DMS53 treated with DMSO at 0.1 percent for 48 hours (cell line): ENCODE results near the gene SECTM1.

Experiments
- DNase-seq: peaks from one replicate; lab custom pipeline; 2025; ENCODE audit not compliant: unreplicated experiment; lab: John Stamatoyannopoulos, UW

Gene SECTM1

DNA sequence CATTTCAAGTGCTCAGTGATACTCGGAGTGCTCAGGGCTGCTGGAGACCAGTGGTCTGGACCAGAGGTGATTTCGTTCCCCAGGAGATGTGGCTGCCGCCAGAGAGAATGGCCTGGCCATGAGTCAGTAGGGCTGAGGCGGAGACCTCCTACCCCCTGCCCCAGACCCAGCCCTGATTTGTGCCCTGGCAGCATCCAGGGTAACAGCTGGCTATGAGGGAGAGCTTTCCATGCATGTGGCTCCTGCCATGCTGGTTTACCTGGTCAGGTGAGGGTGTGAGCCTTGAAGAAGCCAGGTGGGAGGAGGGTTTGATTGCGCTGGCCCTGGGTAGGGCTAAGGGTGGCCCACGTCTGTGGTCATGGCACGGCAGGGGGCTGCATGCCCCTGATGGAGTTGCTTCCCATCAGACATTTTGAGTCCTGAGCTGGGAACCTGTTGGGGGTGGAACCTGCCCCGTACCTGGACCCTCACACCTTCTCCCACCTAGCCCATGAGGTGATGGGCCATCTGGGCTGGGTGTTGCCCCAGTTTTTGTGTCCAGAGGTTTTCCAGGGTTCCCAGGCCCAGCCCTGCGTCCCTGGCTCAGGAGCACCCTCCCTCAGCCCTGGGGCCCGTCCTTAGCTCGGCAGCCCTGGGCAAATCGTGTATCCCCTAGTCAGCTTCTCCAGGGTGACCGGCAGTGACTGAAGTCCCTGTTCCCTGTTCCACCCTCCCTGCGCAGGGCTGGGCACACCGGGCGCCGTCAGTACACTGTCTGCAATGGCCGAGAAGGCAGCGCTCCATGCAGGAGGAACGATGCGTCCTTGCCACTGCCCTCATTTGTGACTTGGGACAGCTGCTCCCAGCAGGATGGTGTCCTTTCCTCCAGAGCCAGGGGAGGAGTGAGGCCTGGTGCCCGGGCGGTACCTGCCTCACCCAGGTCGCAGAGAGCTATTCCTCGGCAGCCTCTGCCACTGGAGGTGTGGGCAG is 51.0 kb downstream of the SECTM1 start:
- no peak for DNase-seq

DNA sequence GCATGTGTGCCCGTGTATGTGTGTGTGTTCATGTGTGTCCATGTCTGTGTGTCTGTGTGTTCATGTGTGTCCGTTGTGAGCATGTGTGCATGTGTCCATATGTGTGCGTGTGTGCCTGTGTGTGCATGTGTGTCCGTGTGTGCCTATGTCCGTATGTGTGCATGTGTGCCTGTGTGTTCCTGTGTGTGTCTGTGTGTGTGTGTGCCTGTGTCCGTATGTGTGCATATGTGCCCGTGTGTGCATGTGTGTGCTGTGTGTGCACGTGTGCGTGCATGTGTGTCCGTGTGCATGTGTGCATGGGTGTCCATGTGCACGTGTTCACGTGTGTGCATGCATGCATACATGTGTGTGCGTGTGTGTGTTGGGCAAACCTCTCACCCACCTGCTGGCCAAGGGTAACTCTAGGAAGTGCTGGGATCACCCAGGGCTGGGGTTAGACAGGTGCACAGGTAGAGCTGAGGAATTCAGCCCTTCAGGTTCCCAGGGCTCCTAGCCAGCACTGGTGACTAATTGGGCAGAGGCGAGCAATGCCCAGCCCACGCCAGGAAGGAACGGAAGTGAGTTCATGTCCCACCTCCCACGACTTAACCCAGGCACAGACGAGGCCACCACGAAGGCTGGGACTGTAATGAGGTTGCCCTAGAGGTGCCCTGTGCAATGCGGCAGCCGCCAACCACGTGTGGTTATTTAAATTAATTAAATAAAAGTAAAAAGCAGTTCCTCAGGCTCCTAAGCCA is 51.9 kb downstream of the SECTM1 start:
- no peak for DNase-seq

DNA sequence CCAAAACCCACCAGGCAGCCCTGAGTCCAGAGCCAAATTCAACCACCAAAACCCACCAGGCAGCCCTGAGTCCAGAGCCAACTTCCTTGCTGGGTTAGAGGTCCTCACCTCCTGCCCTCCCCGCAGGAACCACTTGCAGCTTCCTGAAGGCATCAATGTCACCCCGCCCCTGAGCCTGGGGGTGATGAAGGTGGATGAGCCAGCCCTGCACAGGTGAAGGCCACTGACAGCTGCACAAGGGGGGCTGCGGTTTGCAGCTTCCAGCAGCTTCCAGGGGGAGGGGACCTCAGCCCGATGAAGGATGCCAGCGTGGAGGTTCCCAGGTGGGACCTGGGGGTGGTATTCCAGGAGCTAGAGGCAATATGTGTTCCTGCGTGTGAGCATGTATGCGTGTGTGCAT is 52.5 kb downstream of the SECTM1 start:
- DNase-seq, result no peak

DNA sequence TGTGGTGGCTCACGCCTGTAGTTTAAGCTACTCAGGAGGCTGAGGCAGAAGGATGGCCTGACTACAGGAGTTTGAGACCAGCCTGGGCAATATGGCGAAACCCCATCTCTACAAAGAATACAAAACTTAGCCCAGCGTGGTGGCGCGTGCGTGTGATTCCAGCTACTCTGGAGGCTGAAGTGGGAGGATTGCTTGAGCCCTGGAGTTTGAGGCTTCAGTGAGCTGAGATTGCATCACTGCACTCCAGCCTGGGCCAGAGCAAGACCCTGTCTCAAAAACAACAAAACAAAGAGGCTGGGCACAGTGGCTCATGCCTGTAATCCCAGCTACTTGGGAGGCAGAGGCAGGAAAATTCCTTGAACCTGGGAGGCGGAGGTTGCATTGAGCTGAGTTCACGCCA is 53.0 kb downstream of the SECTM1 start:
- no peak for DNase-seq

DNA sequence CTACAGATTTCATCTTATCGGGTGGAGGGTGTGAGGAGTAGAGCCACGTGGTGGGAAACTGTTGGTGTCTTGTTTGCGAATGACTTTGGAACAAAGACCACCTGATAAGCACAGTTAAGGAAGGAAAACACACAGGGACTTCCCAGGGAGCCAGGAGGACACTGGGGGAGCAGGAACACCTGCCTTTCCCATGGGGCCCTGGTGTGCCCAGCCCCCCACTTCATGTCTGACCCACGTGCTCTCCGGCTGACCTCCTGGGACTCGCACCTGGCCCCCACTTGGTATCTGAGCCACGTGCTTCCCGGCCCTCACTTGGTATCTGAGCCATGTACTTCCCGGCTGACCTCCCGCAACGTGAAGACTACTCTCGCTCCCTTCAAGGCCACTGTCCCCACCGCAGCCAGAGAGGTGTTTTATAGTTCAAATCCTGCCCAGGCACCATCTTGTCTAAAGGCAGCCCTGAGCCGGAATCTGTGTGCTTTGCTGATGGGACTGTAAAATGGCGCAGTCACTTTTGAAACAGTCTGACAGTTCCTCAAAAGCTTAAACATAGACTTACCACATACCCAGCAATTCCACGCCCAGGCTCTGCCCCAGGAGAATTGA is 54.7 kb downstream of the SECTM1 start:
- no peak for DNase-seq

GRCh38 chr17:82278308-82278707 is 55.3 kb downstream of the SECTM1 start:
- DNase-seq, result no peak

GRCh38 chr17:82277851-82278250 is 55.7 kb downstream of the SECTM1 start:
- DNase-seq, result no peak

DNA sequence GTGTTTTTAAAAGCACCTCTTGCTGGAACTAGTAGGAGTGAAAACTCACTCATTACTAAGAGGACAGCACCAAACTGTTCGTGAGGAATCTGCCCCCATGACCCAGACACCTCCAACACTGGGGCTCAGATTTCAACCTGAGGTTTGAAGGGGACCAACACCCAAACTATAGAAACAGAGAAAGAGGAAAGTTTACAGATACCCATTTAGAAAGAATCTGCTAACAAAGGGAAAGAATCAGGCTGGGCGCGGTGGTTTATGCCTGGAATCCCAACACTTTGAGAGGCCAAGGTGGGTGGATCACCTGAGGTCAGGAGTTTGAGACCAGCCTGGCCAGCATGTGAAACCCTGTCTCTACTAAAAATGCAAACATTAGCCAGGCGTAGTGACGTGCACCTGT is 56.6 kb downstream of the SECTM1 start:
- no peak for DNase-seq

GRCh38 chr17:82275326-82275725 is 58.2 kb downstream of the SECTM1 start:
- no peak for DNase-seq

DNA sequence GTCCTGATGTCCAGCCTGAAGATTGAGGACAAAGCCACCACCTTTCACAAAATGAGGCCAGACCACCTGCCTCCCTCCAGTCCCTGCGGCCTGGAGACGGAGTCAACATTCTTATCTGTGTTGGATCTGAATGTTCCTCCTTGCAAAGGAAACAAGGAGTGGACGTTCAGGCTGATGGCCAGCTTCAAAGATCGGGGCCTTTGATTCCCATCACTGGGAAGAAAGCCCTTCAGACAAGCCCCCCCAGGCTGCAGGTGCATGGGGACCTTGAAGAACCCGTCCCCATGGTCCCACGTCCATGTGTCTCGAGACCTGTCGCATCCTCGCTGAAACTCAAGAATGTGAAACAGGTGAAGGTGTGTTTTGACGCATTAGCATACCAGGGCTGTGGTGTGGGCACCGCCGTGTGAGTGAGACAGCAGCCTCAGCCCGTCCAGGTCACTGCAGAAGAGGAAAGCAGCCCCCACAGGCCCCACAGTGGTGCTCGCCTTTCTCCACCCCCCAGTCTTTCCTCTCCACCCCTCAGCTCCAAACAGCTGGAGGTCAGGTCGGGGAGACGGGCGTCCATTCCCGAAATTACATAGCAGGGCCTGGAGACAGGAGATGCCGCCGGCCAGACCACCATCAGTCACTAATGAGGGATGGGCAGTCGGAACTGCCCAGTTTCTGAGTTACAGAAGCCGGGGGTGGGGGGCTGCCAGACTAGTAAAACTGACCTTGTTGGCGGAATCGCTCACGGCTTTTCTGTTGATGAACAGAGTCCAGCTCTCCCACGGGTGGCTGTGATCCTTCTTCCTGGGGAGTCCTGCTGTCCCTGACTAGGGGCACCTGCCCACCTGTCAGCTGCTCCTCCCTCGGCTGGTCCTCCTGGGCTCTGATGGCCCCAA is 59.2 kb downstream of the SECTM1 start:
- no peak for DNase-seq

GRCh38 chr17:82273327-82274133 is 60.0 kb downstream of the SECTM1 start, which contains the start of gene CSNK1D:
TSS of gene CSNK1D (minus strand) at chr17:82273700. CDS start at chr17:82273381, 319 bp downstream.
- peak; percentile 62 for DNase-seq

- no peak for DNase-seq
Observed at GRCh38 chr17:82272495-82273326, 60.9 kb downstream of the SECTM1 start.

GRCh38 chr17:82271401-82271800 is 62.2 kb downstream of the SECTM1 start:
- DNase-seq, result no peak
